GM18498 (cell line): Measurements from ENCODE around the gene CNOT9.
"Not testable (repeated sequence)": the region's sequence is repeated elsewhere in the genome, so short reads cannot be mapped to it uniquely, and the experiment has no call there.

Experiments used
- ATAC-seq: cut with Tn5 transposase; IDR thresholded peaks from one replicate; pipeline ENCODE4 v1.9.1; 2021; ENCODE audit warnings: mild to moderate bottlenecking, moderate library complexity; ENCODE audit not compliant: unreplicated experiment

The CNOT9 gene

GRCh38 chr2:218568190-218569037 is at the start of gene CNOT9, which contains the start of gene USP37:
Gene CNOT9, plus strand, starts transcription at chr2:218568839. Its CDS starts 116 bp downstream, at chr2:218568955.
Gene USP37, minus strand, starts transcription at chr2:218568351. Its CDS starts 9,698 bp downstream, at chr2:218558653.
- ATAC-seq, result peak; percentile 85

- ATAC-seq, result no peak
Observed at GRCh38 chr2:218518876-218519275, 49.8 kb upstream of the CNOT9 start.

- no peak for ATAC-seq
Observed at GRCh38 chr2:218523651-218524050, 45.0 kb upstream of the CNOT9 start.

GRCh38 chr2:218528409-218528808 is 40.2 kb upstream of the CNOT9 start:
- ATAC-seq, result not testable (repeated sequence)

- ATAC-seq, result no peak
Observed at GRCh38 chr2:218529990-218530389, 38.6 kb upstream of the CNOT9 start.

- no peak for ATAC-seq
Observed at GRCh38 chr2:218536804-218537494, 31.7 kb upstream of the CNOT9 start.

- no peak for ATAC-seq
Observed at GRCh38 chr2:218540015-218540414, 28.6 kb upstream of the CNOT9 start.

- no peak for ATAC-seq
Observed at GRCh38 chr2:218546012-218546411, 22.6 kb upstream of the CNOT9 start.

GRCh38 chr2:218547511-218547910 is 21.1 kb upstream of the CNOT9 start:
- no peak for ATAC-seq

GRCh38 chr2:218547978-218548377 is 20.7 kb upstream of the CNOT9 start:
- no peak for ATAC-seq

GRCh38 chr2:218554225-218554624 is 14.4 kb upstream of the CNOT9 start:
- ATAC-seq, result not testable (repeated sequence)

- no peak for ATAC-seq
Observed at GRCh38 chr2:218555527-218555926, 13.1 kb upstream of the CNOT9 start.

GRCh38 chr2:218557941-218558340 is 10.7 kb upstream of the CNOT9 start:
- ATAC-seq, result no peak

GRCh38 chr2:218558986-218559385 is 9.7 kb upstream of the CNOT9 start:
- ATAC-seq, result no peak

GRCh38 chr2:218564056-218564455 is 4.6 kb upstream of the CNOT9 start:
- no peak for ATAC-seq

GRCh38 chr2:218566296-218566695 is 2.3 kb upstream of the CNOT9 start:
- no peak for ATAC-seq

- ATAC-seq, result peak; percentile 40
Observed at GRCh38 chr2:218567797-218568189, 846 bp upstream of the CNOT9 start.

GRCh38 chr2:218569038-218569431 is 396 bp downstream of the CNOT9 start:
- ATAC-seq, result peak; percentile 23

- no peak for ATAC-seq
Observed at GRCh38 chr2:218569661-218570500, 1.2 kb downstream of the CNOT9 start.

GRCh38 chr2:218570850-218571249 is 2.2 kb downstream of the CNOT9 start:
- no peak for ATAC-seq

GRCh38 chr2:218576854-218577253 is 8.2 kb downstream of the CNOT9 start:
- ATAC-seq, result no peak
